K562 (cell line): ENCODE results near the gene NOCT. TPM values are rescaled to one million over a fixed set of nuclear protein-coding genes. Genes with fewer than 3 reads are reported as not detected.
"Not testable (repeated sequence)": the region's sequence is repeated elsewhere in the genome, so short reads cannot be mapped to it uniquely, and the experiment has no call there.

Source experiments
- ATAC-seq: fragments of 200-7000 bp; cut with Tn5 transposase; 3 replicates; pipeline ENCODE4 v1.9.1; 2020; ENCODE audit warnings: moderate library complexity
- BruUV-seq: library from RNA; stranded (reverse); fragments of 400-500 nt; replicated peaks from 2 replicates; lab custom pipeline; 2021; lab: Mats Ljungman, UMichigan
- CTCF ChIA-PET: fragments of 300-600 bp; formaldehyde crosslinking; extraction: SDS; loops from one replicate; lab custom pipeline; 2021; ENCODE audit warnings: low intra/inter-chr PET ratio; lab: Yijun Ruan, JAX
- POLR2A ChIA-PET: fragments of 300-600, 350-650 bp; sonication (Branson Sonifier 250); formaldehyde crosslinking; extraction: SDS; loops from one replicate; lab custom pipeline; 2021; ENCODE audit warnings: antibody characterized with exemption, inconsistent platforms; lab: Yijun Ruan, JAX
- DNase-seq, 4 experiments: peaks; one replicate each; pipeline versions ENCODE4 v3.0.0 to v3.0.0-alpha.2; 2011 to 2018; ENCODE audit warnings: low spot score in 3 of 4, mixed read lengths in 3 of 4; ENCODE audit errors: extremely low read depth in 1 of 4
- FAIRE-seq: peaks from 2 replicates; lab custom pipeline; 2011; peaks lifted over from hg19 to GRCh38; lab: Jason Lieb, UNC
- H2AFZ ChIP-seq: 2 replicates; pipeline ENCODE4 v1.6.0; 2011; ENCODE audit warnings: low read depth, low read length, control low read depth, inconsistent platforms
- H3K27ac ChIP-seq: fragments of 200-600 bp; 3 replicates; pipeline ENCODE4 v1.8.0; 2011; ENCODE audit warnings: low read depth, mild to moderate bottlenecking, control low read depth, inconsistent platforms, low read length, moderate library complexity, mixed read lengths; ENCODE audit errors: extremely low read depth
- H3K27me3 ChIP-seq, 2 experiments: fragments of 300-600 bp in 1 of 2; 2 replicates in 1 of 2; 3 replicates in 1 of 2; pipeline versions ENCODE4 v1.6.0 to v1.8.0; 2011; ENCODE audit warnings: inconsistent platforms in 2 of 2, low read length in 2 of 2, mild to moderate bottlenecking in 1 of 2, mixed read lengths in 1 of 2, moderate library complexity in 1 of 2; ENCODE audit not compliant: control insufficient read depth in 2 of 2, insufficient read depth in 2 of 2
- H3K36me3 ChIP-seq: fragments of 300-600 bp; 3 replicates; pipeline ENCODE4 v1.8.0; 2011; ENCODE audit warnings: mild to moderate bottlenecking, low read length, inconsistent platforms; ENCODE audit not compliant: control insufficient read depth, insufficient read depth
- H3K4me1 ChIP-seq, 2 experiments: fragments of 200-600 bp in 1 of 2; replicated peaks in 1 of 2; 2 replicates in 1 of 2; 3 replicates in 1 of 2; pipeline versions ENCODE4 v1.5.1 to v1.8.0; 2011; ENCODE audit warnings: inconsistent platforms in 2 of 2, low read length in 2 of 2, mild to moderate bottlenecking in 1 of 2, mixed read lengths in 1 of 2, moderate library complexity in 1 of 2; ENCODE audit not compliant: control insufficient read depth in 2 of 2, insufficient read depth in 2 of 2
- H3K4me2 ChIP-seq: 2 replicates; pipeline ENCODE4 v1.6.1; 2011; ENCODE audit warnings: low read length, control low read depth, inconsistent platforms, mixed read lengths; ENCODE audit not compliant: insufficient read depth
- H3K4me3 ChIP-seq: fragments of 200-600 bp; sonication (generic), shearing (Covaris generic); 2 replicates; pipeline ENCODE4 v1.5.1; 2016; ENCODE audit warnings: control low read depth, inconsistent platforms
- H3K79me2 ChIP-seq: fragments of 200-600 bp; 3 replicates; pipeline ENCODE4 v1.8.0; 2011; ENCODE audit warnings: low read length, inconsistent platforms; ENCODE audit not compliant: control insufficient read depth, insufficient read depth
- H3K9ac ChIP-seq, 2 experiments: 2 replicates each; pipeline versions ENCODE4 v1.6.0 to v1.6.1; 2011; ENCODE audit warnings: low read depth in 2 of 2, low read length in 2 of 2, control low read depth in 1 of 2, inconsistent platforms in 1 of 2, mild to moderate bottlenecking in 1 of 2, mixed read lengths in 1 of 2; ENCODE audit not compliant: insufficient read depth in 1 of 2
- H3K9me1 ChIP-seq: one replicate; pipeline ENCODE4 v1.6.0; 2011; ENCODE audit warnings: inconsistent platforms, mild to moderate bottlenecking, low read length, moderate library complexity; ENCODE audit not compliant: control insufficient read depth, insufficient read depth
- H3K9me3 ChIP-seq: replicated peaks from 2 replicates; pipeline ENCODE4 v1.5.1; 2011; ENCODE audit warnings: low read depth, low read length, inconsistent platforms; ENCODE audit not compliant: control insufficient read depth, insufficient read depth
- H4K20me1 ChIP-seq: replicated peaks from 2 replicates; pipeline ENCODE4 v1.6.1; 2011; ENCODE audit warnings: low read length, inconsistent platforms, mixed read lengths; ENCODE audit not compliant: control insufficient read depth, insufficient read depth
- BCLAF1 ChIP-seq, 2 experiments: fragments of 450-650 bp in 1 of 2; IDR thresholded peaks; 2 replicates each; pipeline ENCODE4 v1.6.1; 2011 to 2017; ENCODE audit warnings: low read depth in 2 of 2, antibody characterized with exemption in 1 of 2, borderline replicate concordance in 1 of 2, low read length in 1 of 2, mild to moderate bottlenecking in 1 of 2, mixed read lengths in 1 of 2; ENCODE audit not compliant: control insufficient read depth in 1 of 2
- TEAD1 ChIP-seq, 2 experiments: fragments of 450-650 bp in 1 of 2; sonication (generic) in 1 of 2; formaldehyde crosslinking; IDR thresholded peaks; 2 replicates each; pipeline versions ENCODE4 v1.4.0 to v1.8.0; 2020 to 2022; ENCODE audit warnings: mild to moderate bottlenecking in 2 of 2, missing genetic modification reagents in 1 of 2
- WGBS: fragments of 100-300 bp; shearing (Covaris generic); methylation state at CpG from one replicate; pipeline ENCODE4 v1.1.6; 2016; ENCODE audit warnings: low coverage, mixed read lengths; ENCODE audit not compliant: insufficient coverage; ENCODE audit errors: missing lambda C conversion rate; 5-methylcytosine and 5-hydroxymethylcytosine counted together
- in situ Hi-C: fragments of 300-500 bp; cut with MboI; formaldehyde crosslinking; loops from 4 replicates; pipeline ENCODE4 v1.15.0; 2018; ENCODE audit warnings: inconsistent platforms, mixed read lengths
- intact Hi-C: fragments of 100-400 bp; cut with micrococcal nuclease; formaldehyde crosslinking; loops from 2 replicates; pipeline ENCODE4 v1.14.2; 2022
- polyA plus RNA-seq, 8 experiments: library from polyadenylated mRNA; depleted of rRNA in 4 of 8; stranded (reverse) in 5 of 8; unstranded in 3 of 8; fragments of >200 nt; fragmentation: Nextera tagmentation in 2 of 8; fragmentation: Illumina TruSeq in 1 of 8; extraction: Ambion mirVana in 2 of 8; extraction: Trizol in 1 of 8; gene quantifications; 2 replicates each; pipeline versions ENCODE4 v1.2.1 to v1.2.3, GENCODE V29; 2011 to 2014; ENCODE audit warnings: inconsistent platforms in 1 of 8, missing spikeins in 1 of 8
- total RNA-seq, 7 experiments: library from RNA; depleted of rRNA in 6 of 7; stranded (reverse); fragments of >200 nt in 6 of 7; fragmentation: Illumina TruSeq in 2 of 7; extraction: Trizol in 2 of 7; gene quantifications; 2 replicates each; pipeline versions ENCODE4 v1.2.1 to v1.2.3, GENCODE V29; 2011 to 2021; ENCODE audit warnings: low replicate concordance in 1 of 7

NOCT gene
- total and polyA plus RNA-seq, 9 of the 15 experiments (the other 6 are each of a cell fraction or from before 2014, with no cell fraction given), result 1.3 to 20.2 (median 11.1) TPM

- TF ChIP-seq BCLAF1 (IDR thresholded peaks at IDR 0.05; ENCODE audit: borderline replicate concordance in 1 of 2, control insufficient read depth in 1 of 2, low read depth in 2 of 2, low read length in 1 of 2) (no peak), TEAD1 (CRISPR knock-in tag; IDR thresholded peaks at IDR 0.05) (no peak)
Measured at GRCh38 chr4:139054791-139055505, 39.4 kb downstream of the NOCT start (continued).

- not testable (repeated sequence) for FAIRE-seq, H3K9me1 ChIP-seq
Measured at GRCh38 chr4:139059026-139059425, 43.4 kb downstream of the NOCT start.

More at GRCh38 chr4:139059026-139059425, 43.4 kb downstream of the NOCT start:
- H3K27ac ChIP-seq, H3K9ac ChIP-seq, H3K4me3 ChIP-seq, H3K4me2 ChIP-seq, H4K20me1 ChIP-seq, DNase-seq, H3K27me3 ChIP-seq, in situ Hi-C loops, BruUV-seq, intact Hi-C loops, H3K9me3 ChIP-seq, H3K4me1 ChIP-seq, H2AFZ ChIP-seq, CTCF ChIA-PET, ATAC-seq: not testable (repeated sequence)
- POLR2A ChIA-PET, result interaction anchor here (1.5 kb wide), 1 partner anchor 22 kb away, joined by 3 read pairs; no protein-coding TSS in a partner anchor
- peaks cover 18% of the 10 kb centered on the region; the same call in 2 of the 3 replicates for H3K79me2 ChIP-seq
- H3K36me3 ChIP-seq, result peaks cover 95% of the 10 kb centered on the region
- 58% methylated on average over 3 of the region's 4 CpGs for WGBS
